Activated T-cell treated with anti-CD3 and anti-CD28 coated beads, Interleukin-2, amount 50 U/mL, for 1 hour (primary cell): ENCODE measurements around the gene OR6C76.

ENCODE experiments used
- DNase-seq: peaks from one replicate; pipeline ENCODE4 v3.0.0-alpha.2; 2020

Gene OR6C76

DNA sequence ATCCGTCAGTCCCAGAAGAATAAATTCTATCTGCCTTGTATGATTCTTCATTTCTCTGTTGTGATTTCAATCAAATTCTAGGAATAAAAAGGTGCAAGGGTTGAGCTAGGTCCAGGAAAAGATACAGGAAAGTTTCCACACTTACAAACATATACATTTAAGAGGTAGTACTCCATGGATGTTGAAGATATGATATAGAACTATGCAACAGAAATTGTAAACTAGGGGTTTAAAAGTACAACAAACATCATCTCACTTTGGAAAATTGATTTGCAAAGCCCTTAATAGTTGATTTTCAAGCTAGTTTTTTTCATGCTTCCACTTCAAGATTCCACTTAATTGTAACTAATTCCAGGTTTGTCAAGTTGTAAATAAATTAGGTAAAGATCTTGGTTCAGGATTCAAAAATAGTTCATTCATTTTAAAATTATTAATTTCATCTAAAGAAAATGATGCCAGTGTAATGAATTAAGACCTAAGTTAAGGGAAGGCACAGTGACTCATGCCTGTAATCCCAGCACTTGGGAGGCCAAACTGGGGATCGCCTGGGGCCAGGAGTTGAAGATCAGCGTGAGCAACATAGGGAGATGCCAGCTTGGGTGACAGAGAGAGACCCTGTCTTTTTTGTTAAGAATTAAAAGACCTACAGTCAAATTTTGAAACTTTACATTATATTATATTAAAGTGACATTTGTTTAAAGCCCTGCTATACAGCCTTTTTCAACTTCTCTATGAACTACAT, 44.2 kb downstream of the OR6C76 start, which contains the start of gene OR6C70:
Gene OR6C70 (minus strand): TSS at position 51 of the 742 bp plus-strand sequence. CDS start 0 bp downstream, at position 51.
- no peak for DNase-seq

DNA sequence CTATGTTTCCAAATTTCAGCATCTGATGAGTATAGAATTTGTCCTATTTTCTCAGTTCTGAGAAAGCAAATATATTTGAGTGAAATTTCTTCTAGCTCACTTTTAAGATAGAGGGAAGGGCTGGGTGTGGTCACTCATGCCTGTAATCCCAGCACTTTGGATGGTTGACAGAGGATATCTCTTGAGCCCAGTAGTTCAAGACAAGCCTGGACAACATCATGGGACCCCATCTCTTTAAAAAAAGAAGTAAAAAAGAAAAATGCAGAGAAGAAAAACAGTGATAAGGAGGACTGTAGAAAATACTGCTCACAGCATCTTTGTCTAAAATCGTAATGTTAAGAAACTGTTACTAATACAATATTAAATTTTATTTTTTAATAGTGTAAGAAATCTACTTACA, 46.2 kb downstream of the OR6C76 start:
- no peak for DNase-seq
